ENCODE measurements around the gene HMGXB3. TPM values are rescaled to one million over a fixed set of nuclear protein-coding genes. Genes with fewer than 3 reads are reported as not detected.

HMGXB3 gene
- total RNA-seq, 1 experiment from 2014 or later: 26.9 TPM

DNA sequence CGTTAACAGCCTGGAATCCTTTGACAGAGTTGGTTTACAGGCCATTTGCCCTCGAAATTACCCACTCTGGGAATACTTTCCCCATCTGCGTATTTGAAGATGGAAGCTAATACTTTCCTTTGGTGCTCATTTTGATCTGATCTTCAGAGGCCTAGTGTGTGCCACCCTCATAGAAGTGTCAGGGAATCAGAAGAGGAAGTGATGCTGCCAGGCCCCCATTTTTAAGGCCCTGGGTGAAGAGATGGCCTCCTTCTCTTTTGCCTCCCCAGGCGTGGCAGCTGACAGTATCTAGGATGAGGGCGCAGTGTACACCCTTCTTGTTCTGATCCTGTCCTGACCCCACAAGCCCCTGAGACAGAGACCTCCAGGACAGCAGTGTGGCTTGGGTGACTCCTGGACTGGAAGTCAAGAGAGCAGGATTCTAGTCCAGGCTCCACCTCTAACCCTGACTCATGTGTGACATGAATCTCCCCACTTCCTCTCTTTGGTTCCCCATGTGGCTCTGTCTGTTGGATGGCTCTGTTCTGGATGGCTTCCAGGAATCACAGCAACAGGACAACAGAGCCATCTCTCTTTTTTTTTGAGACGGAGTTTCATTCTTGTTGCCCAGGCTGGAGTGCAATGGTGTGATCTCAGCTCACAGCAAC, 58.1 kb downstream of the HMGXB3 start:
- H2BK120ac ChIP-seq (ENCODE audit: low read depth, low read length, poor library complexity, severe bottlenecking): no peak overlapping the region
- no peaks in the 10 kb centered on the region for H4K20me1 ChIP-seq (ENCODE audit: control insufficient read depth, insufficient read depth, insufficient read length)
- no peaks in the 10 kb centered on the region for H3K9me3 ChIP-seq (ENCODE audit: control insufficient read depth, low read depth, low read length)
- H3K79me2 ChIP-seq (ENCODE audit: insufficient read depth, low read length): no peaks in the 10 kb centered on the region
- H4K8ac ChIP-seq (replicated peaks; ENCODE audit: insufficient read length, low read depth, low read length): no peak overlapping the region
- no peak overlapping the region for H3T11ph ChIP-seq (ENCODE audit: low read length)
- H2BK15ac ChIP-seq (ENCODE audit: low read depth, low read length): no peak overlapping the region
- TF ChIP-seq CTCF (conservative IDR thresholded peaks at IDR 0.05): no peak
- no peak overlapping the region for H2AFZ ChIP-seq (ENCODE audit: low read length)
- DNase-seq: no peak
- H3K27me3 ChIP-seq (ENCODE audit: insufficient read depth, low read length): no peaks in the 10 kb centered on the region
- no peak overlapping the region for H4K5ac ChIP-seq (ENCODE audit: insufficient read length, low read depth, low read length)
- H3K4me1 ChIP-seq (ENCODE audit: insufficient read depth, low read length): peaks cover 4% of the 10 kb centered on the region; the same call in 1 of the 2 replicates
- H2BK12ac ChIP-seq (ENCODE audit: insufficient read length, low read depth, low read length): no peak overlapping the region
- no peaks in the 10 kb centered on the region for H3K9me3 Mint-ChIP-seq
- no peak overlapping the region for H3K4me3 Mint-ChIP-seq
- H3K27ac Mint-ChIP-seq: peak overlapping the region in 1 of 3 experiments; percentile 53; a peak in 1 of 7 replicates
- H2AK5ac ChIP-seq (ENCODE audit: insufficient read length, low read length): no peak overlapping the region
- H3K4me2 ChIP-seq (ENCODE audit: insufficient read depth, insufficient read length, low read length): no peak overlapping the region
- no peak overlapping the region for H2BK5ac ChIP-seq (ENCODE audit: insufficient read length, low read length)
- H3K23me2 ChIP-seq (ENCODE audit: insufficient read length, low read depth, low read length, poor library complexity, severe bottlenecking): no peaks in the 10 kb centered on the region
- no peak overlapping the region for H3K27ac ChIP-seq (ENCODE audit: insufficient read length, low read depth, low read length)
- H3K23ac ChIP-seq (ENCODE audit: insufficient read length, low read depth, low read length): no peak overlapping the region
- H3K27me3 Mint-ChIP-seq (ENCODE audit: low read depth): peaks cover 32% of the 10 kb centered on the region
- no peak overlapping the region for H3K9ac ChIP-seq (ENCODE audit: extremely low read depth, insufficient read length, low read length)
- peaks cover 21 to 26% of the 10 kb centered on the region in 2 experiments for H3K4me1 Mint-ChIP-seq
- H3K56ac ChIP-seq (ENCODE audit: insufficient read length, low read depth, low read length): no peak overlapping the region
- no peak overlapping the region for H3K18ac ChIP-seq (ENCODE audit: insufficient read length, low read depth, low read length)
- no peak overlapping the region for H3K14ac ChIP-seq (ENCODE audit: insufficient read depth, low read length)
- H3K79me1 ChIP-seq (ENCODE audit: insufficient read depth, low read depth, low read length, poor library complexity, severe bottlenecking): no peaks in the 10 kb centered on the region
- peaks cover 0 to 15% (median 14%) of the 10 kb centered on the region in 3 experiments; a peak in 5 of 7 replicates for H3K36me3 Mint-ChIP-seq (ENCODE audit: insufficient read depth in 1 of 3, low read depth in 3 of 3)
- H4K91ac ChIP-seq (ENCODE audit: insufficient read length, low read depth, low read length): no peak overlapping the region
- H3K4ac ChIP-seq (ENCODE audit: low read depth, low read length): no peak overlapping the region
- WGBS (ENCODE audit: extremely low coverage, insufficient read length, low lambda C conversion rate): no CpG with 5 or more reads among the region's 6 CpGs
- no peak overlapping the region for H2BK20ac ChIP-seq (ENCODE audit: low read depth, low read length, poor library complexity, severe bottlenecking)

Measured in H9 (cell line).